NCI-H2107 treated with DMSO at 0.1 percent for 48 hours (cell line): ENCODE measurements around the gene ITGB2.

Experiments
- DNase-seq: peaks from one replicate; lab custom pipeline; 2025; ENCODE audit not compliant: unreplicated experiment; lab: John Stamatoyannopoulos, UW

ITGB2 gene

GRCh38 chr21:44920694-44921604 lies at the start of gene ITGB2:
Gene ITGB2, minus strand, starts transcription at chr21:44920899. Its CDS starts 10,117 bp downstream, at chr21:44910782.
- no peak for DNase-seq

DNA sequence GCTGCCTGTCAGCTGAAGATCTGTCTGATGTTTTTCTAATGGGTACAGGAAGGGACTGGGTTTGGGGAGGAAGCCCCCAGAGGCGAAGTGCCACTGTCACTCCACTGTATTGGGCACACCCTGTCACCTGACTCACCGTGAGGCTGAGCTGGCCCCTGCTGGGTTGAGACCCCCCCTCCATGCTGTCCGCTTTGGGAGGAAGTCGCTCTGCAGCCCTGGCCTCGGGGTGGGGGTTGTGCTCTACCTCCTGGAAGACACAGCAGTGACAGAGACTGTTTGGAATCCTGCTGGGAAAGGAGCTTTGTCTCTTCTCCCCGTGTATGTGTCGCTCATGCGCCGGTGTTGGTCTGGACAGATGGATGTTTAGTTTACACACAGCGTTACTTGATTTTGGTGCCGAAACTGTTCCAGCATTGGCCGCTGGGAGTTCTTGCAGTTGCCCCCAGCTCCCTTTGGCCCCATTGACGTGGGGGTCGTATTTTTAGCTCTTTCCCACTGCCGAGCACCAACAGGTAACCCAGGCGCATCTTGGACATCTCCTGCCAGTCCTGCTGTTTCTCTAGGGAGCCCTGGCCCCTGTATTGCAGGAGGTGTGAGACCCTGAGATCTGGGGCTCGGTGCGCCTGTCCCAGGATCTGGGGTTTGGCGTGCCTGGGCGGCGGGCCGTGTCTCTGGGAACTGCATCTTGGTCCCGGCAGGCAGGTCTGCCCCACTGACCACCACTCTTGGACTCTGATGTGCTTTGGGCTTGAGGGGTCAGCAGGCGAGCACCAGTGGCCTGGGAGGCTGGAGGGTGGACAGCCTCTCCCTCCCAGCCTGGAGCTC lies 49.4 kb upstream of the ITGB2 start:
- no peak for DNase-seq

DNA sequence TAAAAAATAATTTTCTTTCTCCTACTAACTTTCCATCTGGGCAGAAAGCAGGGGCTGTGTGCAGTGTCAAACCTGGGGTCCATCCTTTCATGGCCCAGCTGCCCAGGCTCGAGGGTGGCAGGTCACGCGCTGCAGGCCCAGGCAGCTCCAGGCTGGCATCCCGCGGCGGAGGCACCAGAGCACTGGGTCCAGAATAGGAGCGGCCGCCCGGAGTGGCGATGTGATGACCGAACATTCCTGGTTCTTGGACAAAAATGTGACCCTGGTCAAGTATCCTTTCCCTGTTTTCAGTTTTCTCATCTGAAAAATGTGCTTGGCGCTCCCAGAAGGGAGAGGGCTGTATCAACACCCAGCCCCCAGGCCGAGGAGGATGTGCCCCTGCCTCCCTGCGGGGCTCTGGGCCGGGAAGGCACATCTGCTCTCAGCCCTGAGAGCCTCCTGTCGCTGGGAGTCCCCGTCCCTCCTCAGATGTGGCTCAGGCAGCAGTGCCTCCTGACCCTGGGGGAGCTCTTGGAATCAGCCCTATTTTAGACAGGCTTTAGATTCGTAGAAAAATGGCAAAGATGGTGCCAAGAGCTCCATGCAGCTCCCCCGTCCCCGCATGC lies 48.5 kb upstream of the ITGB2 start:
- no peak for DNase-seq

GRCh38 chr21:44967082-44968047 lies 46.7 kb upstream of the ITGB2 start:
- DNase-seq: no peak

DNA sequence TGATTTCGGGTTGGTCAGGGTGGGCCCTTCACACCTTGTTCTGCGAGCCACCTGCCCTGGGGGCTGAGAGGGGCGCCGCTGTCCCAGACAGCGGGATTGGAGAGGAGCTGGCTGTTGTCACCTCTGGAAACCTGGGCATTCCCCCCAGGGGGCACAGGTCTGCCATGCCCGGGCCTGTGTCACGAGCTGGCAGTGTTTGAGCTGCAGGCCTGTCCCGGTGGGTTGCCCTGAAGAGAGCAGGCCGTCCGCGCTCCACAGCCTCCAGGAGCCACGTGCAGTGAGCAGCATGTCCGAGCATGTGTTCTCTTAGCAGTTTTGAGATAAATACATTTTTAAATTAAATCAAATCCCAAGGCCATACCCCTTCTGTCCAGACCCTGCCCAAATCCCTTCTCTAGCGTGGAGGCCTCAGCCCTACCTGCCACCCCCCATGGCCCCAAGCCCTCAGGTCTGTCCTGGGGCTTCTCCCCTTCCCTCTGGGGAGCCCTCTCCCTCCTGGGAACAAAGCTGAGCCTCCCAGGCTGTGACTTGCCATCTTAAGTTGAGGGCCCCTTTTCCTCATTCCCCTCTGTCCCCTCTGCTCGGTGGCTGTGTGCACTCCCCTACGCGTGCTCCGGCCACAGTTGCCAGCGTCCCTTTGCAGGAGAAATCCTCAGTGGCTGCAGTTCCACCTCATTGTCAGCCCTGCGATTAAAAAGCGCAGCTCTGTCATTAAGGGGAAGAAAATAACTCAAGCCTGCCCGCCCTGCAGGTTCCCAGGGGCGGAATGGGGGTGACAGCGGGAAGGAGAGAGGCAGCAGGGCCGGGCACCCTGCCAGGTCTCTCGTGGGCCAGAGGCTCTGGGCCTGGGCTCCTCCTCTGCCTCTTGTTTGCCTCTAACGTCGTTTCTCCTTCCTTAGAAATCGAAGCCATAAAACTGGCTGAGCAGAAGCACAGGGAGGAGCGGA lies 45.7 kb upstream of the ITGB2 start:
- no peak for DNase-seq

DNA sequence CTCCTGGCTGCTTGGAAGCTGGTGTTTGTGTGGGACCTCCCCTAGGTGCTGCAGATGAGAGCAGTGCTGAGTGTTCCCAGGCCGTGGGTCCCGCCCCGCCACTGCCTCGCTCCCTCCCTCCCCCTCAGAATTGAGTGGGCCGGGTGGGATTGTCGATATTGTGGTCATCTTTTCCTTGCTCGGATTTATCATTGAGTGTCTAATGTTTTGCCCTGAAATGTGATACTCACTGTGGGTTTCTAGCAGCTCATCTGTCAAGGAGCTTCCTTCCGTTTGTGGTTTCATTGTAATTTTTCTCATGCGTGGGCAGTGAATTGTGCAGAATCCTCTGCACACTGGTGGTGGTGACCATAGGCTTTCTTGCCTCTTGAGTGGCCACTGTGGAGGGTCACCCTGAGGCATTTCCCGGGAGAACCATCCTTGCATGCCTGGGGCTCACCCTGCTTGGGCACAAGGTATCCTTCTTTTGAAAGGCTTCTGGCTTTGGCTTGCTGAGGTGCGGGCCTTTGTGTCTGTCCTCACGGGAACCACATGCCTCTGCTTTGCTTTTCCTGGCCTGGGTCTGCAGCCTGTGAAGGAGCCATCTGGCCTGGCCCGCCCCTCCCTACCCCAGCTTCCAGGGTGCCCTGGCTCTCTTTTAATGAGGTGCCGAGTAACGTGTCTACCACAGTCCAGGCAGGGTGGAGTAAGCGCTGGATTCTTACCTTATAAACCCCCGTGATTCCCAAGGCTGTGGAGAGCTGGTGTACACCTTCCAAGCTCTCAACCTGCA lies 44.7 kb upstream of the ITGB2 start:
- DNase-seq: no peak

DNA sequence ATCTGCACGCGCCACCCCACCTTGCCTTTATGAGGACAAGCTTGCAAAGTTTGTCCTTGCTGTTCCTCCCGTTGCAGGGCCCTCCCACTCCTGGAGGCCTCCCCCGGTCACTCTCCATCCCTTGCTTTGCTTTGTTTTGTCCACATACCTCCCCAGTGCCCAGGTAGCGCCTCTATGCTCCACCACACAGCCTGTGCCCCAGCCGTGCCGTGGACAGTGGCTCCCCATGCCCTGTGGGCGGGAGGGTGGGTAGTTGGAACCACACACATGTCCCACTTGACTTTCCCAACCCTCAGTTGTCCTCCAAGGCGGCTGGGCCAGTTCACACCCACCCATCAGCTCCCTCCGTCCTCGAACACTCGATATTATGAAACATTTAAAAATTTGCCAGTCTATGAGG lies 43.7 kb upstream of the ITGB2 start:
- no peak for DNase-seq

DNA sequence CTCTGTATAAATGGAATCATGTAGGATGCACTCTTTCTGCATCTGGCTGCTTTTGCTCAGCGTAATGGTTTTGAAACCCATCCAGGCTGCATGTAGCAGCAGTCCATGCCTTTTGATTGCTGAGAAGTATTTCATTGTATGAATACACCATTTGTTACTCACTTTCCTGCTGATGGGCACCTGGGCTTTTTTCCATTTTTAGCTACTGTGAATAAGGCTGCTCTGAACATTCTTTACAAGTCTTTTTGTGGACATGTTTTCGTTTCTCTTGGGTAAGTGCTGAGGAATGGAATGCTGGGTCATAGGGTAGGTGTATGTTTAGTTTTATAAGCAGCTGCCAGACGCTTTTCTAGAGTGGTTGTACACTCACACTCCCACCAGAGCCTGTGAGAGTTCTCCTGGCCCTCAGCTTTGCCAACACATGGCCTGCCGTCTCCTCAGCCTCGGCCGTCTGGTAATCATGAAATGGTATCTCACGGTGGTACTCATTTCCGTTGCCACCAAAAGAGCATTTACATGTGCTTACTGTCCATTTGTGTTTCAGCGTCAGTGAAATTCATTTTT lies 41.8 kb upstream of the ITGB2 start:
- DNase-seq: no peak

DNA sequence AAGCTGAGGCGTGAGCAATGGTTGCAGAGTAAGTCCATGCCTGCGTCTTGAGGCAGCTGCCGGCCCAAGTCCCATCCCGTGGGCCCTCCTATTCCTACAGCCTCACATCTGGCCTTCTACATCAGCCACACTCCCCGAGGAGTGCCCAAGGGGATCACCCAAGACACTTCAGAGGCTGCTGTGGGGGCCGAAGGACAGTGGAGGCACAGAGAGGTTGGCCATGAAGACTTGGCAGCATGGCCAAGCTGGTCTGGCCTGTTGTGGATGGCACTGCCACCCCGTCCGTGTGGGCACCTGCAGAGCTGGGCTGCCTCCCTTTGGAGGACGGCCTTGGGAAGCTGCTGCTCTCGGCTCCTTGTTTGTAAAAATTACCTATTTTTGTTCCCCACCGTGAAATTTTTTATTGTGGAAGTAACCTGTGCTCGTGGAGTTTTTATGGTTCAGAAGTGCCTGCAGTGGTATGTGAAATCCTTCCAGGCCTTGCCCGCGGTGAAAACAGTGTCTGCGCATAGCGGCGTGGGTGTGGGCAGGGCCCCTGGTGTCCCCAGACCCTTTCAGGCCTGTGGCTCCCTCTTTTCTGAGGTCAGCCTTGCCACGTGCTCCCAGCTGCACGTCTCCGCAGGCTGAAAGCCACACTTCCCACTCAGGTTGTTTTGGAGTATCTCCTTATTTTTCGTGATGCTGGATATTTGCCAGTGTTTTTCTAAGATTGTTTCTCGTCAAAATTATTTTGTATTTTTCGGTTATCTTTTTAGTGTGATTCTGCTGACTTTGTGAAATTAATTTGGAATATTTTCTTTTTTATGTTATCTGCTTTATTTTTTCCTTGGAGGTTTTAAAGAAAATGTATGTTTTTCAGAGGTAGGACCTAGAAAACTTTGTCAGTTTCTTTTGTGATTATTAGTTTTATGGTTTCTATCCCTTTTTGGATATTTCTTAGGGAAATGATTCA lies 39.7 kb upstream of the ITGB2 start:
- no peak for DNase-seq

- DNase-seq: no peak
Observed at GRCh38 chr21:44959376-44960091, 38.8 kb upstream of the ITGB2 start.

DNA sequence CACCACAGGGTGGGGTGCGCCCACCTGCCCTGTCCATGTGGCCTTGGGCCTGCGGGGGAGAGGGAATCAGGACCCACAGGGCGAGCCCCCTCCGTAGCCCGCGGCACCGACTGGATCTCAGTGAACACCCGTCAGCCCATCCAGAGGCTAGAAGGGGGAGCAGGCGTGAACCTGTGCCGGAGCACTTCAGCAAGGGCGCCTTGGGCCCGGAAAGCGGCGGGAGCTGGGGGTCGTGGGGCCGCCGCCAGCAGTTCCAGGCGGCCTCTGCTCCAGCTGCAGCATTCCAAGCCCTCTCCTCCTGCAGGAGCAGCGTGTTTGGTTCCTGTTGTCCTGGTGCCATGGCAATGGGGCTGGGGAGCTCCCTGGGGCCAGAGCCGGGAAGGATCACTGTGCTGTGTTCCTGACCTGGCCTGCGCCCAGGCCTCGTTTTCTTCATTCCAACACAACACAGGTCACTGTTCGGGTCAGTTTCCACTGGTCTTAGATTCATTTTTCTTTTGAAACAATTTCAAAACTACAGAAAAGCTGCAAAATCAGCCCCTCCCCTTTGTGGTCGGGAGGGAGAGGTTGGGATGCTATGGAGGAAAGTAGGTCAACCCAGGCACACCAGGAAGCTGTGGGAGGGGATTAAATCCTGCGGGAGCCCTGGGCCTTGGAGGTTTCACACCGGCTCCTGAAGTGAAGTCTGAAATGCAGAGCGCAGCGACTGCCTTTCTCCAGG lies 37.9 kb upstream of the ITGB2 start:
- no peak for DNase-seq

- DNase-seq: no peak
Observed at GRCh38 chr21:44957901-44958451, 37.3 kb upstream of the ITGB2 start.

- no peak for DNase-seq
Observed at GRCh38 chr21:44957047-44957831, 36.5 kb upstream of the ITGB2 start.

- DNase-seq: no peak
Observed at GRCh38 chr21:44956356-44957046, 35.8 kb upstream of the ITGB2 start.
